Ovary (tissue), 9 donors: ENCODE results near the gene CLDN9. TPM values are rescaled to one million over a fixed set of nuclear protein-coding genes. Genes with fewer than 3 reads are reported as not detected.
A peak's percentile ranks its signal among the peaks of the same experiment; 100 is the strongest.

Experiments
- DNase-seq, 5 donors: peaks; one replicate each; pipeline ENCODE4 v3.0.0-alpha.2; 2019 to 2020
- H3K27ac ChIP-seq, 2 donors: fragments of 200-600 bp; one replicate each; pipeline versions ENCODE4 v1.5.1 to v1.8.0; 2019 to 2022
- H3K27me3 ChIP-seq: fragments of 200-600 bp; one replicate; pipeline ENCODE4 v1.8.0; 2022
- H3K36me3 ChIP-seq: fragments of 200-600 bp; sonication (generic); one replicate; pipeline ENCODE4 v1.5.1; 2019
- H3K4me1 ChIP-seq: one replicate; pipeline ENCODE4 v1.8.1; 2013; ENCODE audit warnings: mild to moderate bottlenecking, moderate library complexity; ENCODE audit not compliant: insufficient read depth
- H3K4me3 ChIP-seq: fragments of 200-600 bp; sonication (generic); one replicate; pipeline ENCODE4 v1.5.1; 2017
- H3K9me3 ChIP-seq, 2 donors: fragments of 200-600 bp in 1 of 2; sonication (generic) in 1 of 2; one replicate each; pipeline versions ENCODE4 v1.5.1 to v1.8.1; 2013 to 2019; ENCODE audit warnings: mild to moderate bottlenecking in 1 of 2, moderate library complexity in 1 of 2
- EP300 ChIP-seq: sonication (generic); formaldehyde crosslinking; IDR thresholded peaks from one replicate; pipeline ENCODE4 v1.6.1; 2017; ENCODE audit warnings: antibody characterized with exemption
- POLR2A ChIP-seq: fragments of 450-650 bp; IDR thresholded peaks from one replicate; pipeline ENCODE4 v1.6.1; 2017; ENCODE audit warnings: antibody characterized with exemption, mild to moderate bottlenecking, moderate library complexity
- WGBS, 3 donors: extraction: QIAGEN DNeasy Blood & Tissue Kit in 1 of 3; methylation state at CpG; one replicate each; pipeline versions ENCODE4 v1.1.5 to v1.1.7; 2013 to 2017; 5-methylcytosine and 5-hydroxymethylcytosine counted together
- intact Hi-C, 4 donors: fragments of 100-400 bp; cut with DNase I; formaldehyde crosslinking; loops; one replicate each; pipeline versions ENCODE4 v1.11.0 to v1.15.1; 2022 to 2023
- polyA plus RNA-seq, 2 donors: library from polyadenylated mRNA; stranded (reverse); fragments of 200-250 nt in 1 of 2; fragments of 350-450 nt in 1 of 2; fragmentation: Illumina TruSeq in 1 of 2; extraction: RNeasy Lipid Tissue Mini Kit (QIAGEN cat#74804) in 1 of 2; gene quantifications; one replicate each; pipeline ENCODE4 v1.2.3, GENCODE V29; 2013 to 2014
- total RNA-seq, 7 donors: library from RNA; depleted of rRNA in 2 of 7; stranded (reverse); fragments of >200 nt in 2 of 7; fragmentation: NEBNext Ultra II Directional in 3 of 7; extraction: Animal tissue kit (Norgen Biotek cat#: 25700) in 3 of 7; gene quantifications; one replicate each; pipeline versions ENCODE4 v1.1.0 to v1.2.4, GENCODE V29; 2016 to 2023
- TF ChIP-seq, protein P1 (sequence below), 3 donors: fragments of 450-650 bp in 2 of 3; fragments of 200-600 bp in 1 of 3; IDR thresholded peaks; one replicate each; pipeline versions ENCODE4 v1.5.1 to v1.8.0; 2016 to 2022; ENCODE audit warnings: antibody characterized with exemption in 3 of 3, mild to moderate bottlenecking in 1 of 3
- donor health status: DM: no; HTN: no; CAD: no; lungs with moderate emphysema.
- donor health status: DM: no; HTN: no; CAD: no.
- donor health status: Bipolar disorder and iron deficiency.
- donor health status: DM: yes; HTN: yes; CAD: no.
- donor health status: DM: no; HTN: no; CAD: no.
- donor health status: DM: yes; HTN: yes; CAD: no.

The CLDN9 gene
- total and polyA plus RNA-seq, 9 donors = 0.11 to 0.24 (median 0.19) TPM; not detected in 5

DNA sequence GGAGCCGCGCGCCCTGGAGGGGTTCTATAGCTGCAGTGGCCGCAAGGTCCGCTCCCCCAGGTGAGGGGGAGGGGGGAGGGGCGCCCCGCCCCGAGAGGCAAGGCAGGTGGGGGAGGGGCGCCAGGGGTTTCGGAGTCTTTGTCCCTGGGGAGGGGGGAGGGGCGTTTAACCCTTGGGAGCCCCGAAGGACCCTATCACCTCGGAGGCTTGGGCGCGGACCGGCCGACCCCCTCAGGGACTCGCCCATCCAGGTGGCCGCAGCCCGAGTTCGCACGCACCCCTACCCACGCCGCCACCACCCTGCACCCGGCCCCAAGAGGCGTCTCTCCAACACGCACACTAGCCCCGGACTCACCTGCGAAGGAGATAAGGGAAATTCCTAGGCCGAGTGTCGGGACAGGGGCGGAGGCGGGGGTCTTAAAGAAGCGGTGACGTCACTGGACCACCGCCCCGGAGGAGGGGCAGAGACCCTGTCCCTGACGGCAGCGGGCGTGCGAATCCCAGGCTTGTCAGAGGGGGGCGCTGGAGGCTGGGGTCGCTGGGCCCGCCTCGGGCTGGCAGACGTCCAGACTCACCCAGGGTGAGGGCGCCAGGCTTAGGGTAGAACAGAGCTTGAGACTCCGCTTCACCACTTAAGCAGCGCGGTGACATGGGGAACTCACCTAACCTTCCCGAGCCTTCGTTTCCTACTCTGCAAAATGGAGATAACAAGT is 5.2 kb downstream of the CLDN9 start, which contains the start of gene CLDN6:
CLDN6 (minus strand) TSS at position 390 of the 713 bp plus-strand sequence. CDS start 2,162 bp downstream, outside the sequence.
- Histone ChIP-seq H3K27ac (no peak within 1 kb of the TSS), H3K4me1 (peaks cover 15% of the 10 kb centered on the region), H3K9me3 (no peaks in the 10 kb centered on the region), H3K27me3 (no peaks in the 10 kb centered on the region), H3K4me3 (no peak within 1 kb of the TSS), H3K36me3 (no peaks in the 10 kb centered on the region)
- WGBS, 3 donors = 3 to 4% (median 4%) methylated on average over 34 to 52 of the region's 52 CpGs
- intact Hi-C loops = no loop called here
- peak in 2 of 5 donors; percentile 41 to 52 for DNase-seq
- TF ChIP-seq POLR2A = no peak
- no peak for TF ChIP-seq EP300
- TF ChIP-seq, protein P1, sequence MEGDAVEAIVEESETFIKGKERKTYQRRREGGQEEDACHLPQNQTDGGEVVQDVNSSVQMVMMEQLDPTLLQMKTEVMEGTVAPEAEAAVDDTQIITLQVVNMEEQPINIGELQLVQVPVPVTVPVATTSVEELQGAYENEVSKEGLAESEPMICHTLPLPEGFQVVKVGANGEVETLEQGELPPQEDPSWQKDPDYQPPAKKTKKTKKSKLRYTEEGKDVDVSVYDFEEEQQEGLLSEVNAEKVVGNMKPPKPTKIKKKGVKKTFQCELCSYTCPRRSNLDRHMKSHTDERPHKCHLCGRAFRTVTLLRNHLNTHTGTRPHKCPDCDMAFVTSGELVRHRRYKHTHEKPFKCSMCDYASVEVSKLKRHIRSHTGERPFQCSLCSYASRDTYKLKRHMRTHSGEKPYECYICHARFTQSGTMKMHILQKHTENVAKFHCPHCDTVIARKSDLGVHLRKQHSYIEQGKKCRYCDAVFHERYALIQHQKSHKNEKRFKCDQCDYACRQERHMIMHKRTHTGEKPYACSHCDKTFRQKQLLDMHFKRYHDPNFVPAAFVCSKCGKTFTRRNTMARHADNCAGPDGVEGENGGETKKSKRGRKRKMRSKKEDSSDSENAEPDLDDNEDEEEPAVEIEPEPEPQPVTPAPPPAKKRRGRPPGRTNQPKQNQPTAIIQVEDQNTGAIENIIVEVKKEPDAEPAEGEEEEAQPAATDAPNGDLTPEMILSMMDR (IDR thresholded peaks at IDR 0.05) = no peak

DNA sequence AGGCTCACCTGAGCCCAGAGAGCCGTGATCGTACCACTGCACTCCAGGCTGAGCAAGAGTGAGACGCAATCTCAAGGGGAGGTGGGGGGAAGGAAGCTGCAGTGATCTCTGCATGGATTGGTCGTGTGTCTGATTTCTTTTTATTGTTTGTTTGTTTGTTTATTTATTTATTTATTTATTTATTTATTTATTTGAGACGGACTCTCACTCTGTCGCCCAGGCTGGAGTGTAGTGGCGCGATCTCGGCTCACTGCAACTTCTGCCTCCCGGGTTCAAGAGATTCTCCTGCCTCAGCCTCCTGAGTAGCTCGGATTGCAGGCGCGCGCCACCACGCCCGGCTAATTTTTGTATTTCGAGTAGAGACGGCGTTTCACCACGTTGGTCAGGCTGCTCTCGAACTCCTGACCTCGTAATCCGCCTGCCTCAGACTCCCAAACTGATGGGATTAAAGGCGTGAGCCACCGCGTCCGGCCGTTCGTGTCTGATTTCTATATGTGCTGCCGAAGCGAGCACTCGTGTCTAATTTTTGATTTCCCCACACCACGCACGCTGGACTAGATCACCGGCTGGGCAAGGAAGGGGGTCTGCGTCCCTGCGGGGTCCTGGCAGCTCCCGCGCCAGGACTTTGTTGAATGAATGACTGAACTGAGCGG is 7.0 kb downstream of the CLDN9 start:
- H3K27me3 ChIP-seq = no peaks in the 10 kb centered on the region
- intact Hi-C loops = loop anchor here in 1 of 4 donors (10.0 kb wide), 1 partner anchor 265 kb away; the partner anchor contains the start of gene ZNF263
- H3K4me1 ChIP-seq = peaks cover 21% of the 10 kb centered on the region
- no peak for DNase-seq
- 25 to 38% (median 32%) methylated on average over 36 to 40 of the region's 40 CpGs for WGBS, 3 donors
- H3K4me3 ChIP-seq = peak overlapping the region; percentile 60
- H3K9me3 ChIP-seq = no peaks in the 10 kb centered on the region
- no peak overlapping the region for H3K27ac ChIP-seq
- TF ChIP-seq POLR2A = no peak
- no peak for TF ChIP-seq EP300
- TF ChIP-seq, protein P1 (IDR thresholded peaks at IDR 0.05) = no peak
- no peaks in the 10 kb centered on the region for H3K36me3 ChIP-seq

DNA sequence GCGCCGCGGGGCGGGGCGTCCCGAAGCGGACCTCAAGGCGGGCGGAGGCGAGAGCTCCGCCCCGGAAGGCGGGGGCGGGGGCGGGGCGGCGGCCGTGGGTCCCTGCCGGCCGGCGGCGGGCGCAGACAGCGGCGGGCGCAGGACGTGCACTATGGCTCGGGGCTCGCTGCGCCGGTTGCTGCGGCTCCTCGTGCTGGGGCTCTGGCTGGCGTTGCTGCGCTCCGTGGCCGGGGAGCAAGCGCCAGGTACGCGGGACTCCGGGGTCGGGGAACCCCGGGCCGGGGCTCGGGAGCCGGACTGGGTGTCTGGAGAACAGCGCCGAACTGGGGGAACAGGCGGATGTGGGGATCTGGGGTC is 7.5 kb downstream of the CLDN9 start, which contains the start of gene TNFRSF12A:
TNFRSF12A (plus strand) TSS at position 122 of the 357 bp plus-strand sequence; CDS start at position 152, 30 bp downstream.
- no peaks in the 10 kb centered on the region for H3K27me3 ChIP-seq
- no peaks in the 10 kb centered on the region for H3K9me3 ChIP-seq
- TF ChIP-seq EP300 = no peak
- peak; percentile 81 for TF ChIP-seq POLR2A
- TF ChIP-seq, protein P1 (IDR thresholded peaks at IDR 0.05) = peak in 2 of 3 donors; percentile 14 to 31
- peak; percentile 64 to 83 (median 76) for DNase-seq
- no peaks in the 10 kb centered on the region for H3K36me3 ChIP-seq
- peak within 1 kb of the TSS; percentile 91 to 92 for H3K27ac ChIP-seq
- H3K4me1 ChIP-seq = peaks cover 21% of the 10 kb centered on the region
- intact Hi-C loops = loop anchor here in 1 of 4 donors (10.0 kb wide), 1 partner anchor 265 kb away; the partner anchor contains the start of gene ZNF263
- 0 to 1% (median 0%) methylated on average over 11 to 49 of the region's 49 CpGs for WGBS, 3 donors
- peak within 1 kb of the TSS; percentile 60 for H3K4me3 ChIP-seq

DNA sequence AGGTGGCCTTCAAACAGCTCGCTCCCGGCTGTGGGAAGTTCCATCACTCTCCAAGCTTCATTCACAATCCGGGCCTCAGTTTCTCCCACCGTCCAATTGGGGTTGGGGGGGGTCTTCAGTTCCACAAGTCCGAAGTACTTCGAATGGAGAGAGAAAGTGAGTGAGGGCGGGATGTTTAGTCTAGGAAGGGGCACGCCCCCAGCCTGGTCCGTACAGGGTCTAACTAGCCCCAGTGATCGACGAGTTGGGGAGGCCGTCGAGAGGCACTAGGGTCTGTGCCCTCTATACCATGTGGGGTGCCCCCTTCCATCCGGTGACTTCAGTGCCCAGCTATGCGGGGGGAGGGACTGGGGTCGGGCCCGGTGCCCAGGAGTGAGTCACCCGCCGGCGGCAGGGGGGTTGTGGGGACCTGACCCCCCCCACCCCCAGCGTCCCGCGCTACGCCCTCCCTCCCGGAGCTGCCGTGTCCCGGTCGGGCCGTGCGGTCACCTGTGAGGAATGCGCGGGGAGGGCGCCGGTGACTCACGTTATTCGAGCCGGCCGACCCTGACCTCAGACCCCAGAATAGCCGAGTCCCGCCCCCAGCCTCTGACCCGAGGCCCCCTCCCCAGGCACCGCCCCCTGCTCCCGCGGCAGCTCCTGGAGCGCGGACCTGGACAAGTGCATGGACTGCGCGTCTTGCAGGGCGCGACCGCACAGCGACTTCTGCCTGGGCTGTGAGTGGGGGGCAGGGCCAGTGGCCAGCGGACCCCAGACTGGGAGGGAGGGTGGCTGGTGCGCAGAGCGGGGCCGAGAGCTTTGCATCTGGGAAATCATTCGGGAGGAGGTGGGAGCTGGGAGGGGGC is 8.1 kb downstream of the CLDN9 start:
- Histone ChIP-seq H3K27me3 (no peaks in the 10 kb centered on the region), H3K27ac (peak overlapping the region; percentile 91 to 92), H3K36me3 (no peaks in the 10 kb centered on the region), H3K9me3 (no peaks in the 10 kb centered on the region), H3K4me1 (peaks cover 21% of the 10 kb centered on the region), H3K4me3 (peak overlapping the region; percentile 60)
- DNase-seq = peak; percentile 81 to 90 (median 86)
- 0 to 1% (median 0%) methylated on average over 54 to 57 of the region's 57 CpGs for WGBS, 3 donors
- no peak for TF ChIP-seq POLR2A
- peak; percentile 62 for TF ChIP-seq EP300
- intact Hi-C loops = loop anchor here in 1 of 4 donors (10.0 kb wide), 1 partner anchor 264 kb away; the partner anchor contains the start of gene ZNF263
